Measurements from ENCODE around the gene SOWAHA. TPM values are rescaled to one million over a fixed set of nuclear protein-coding genes. Genes with fewer than 3 reads are reported as not detected.
"Not testable (repeated sequence)": the region's sequence is repeated elsewhere in the genome, so short reads cannot be mapped to it uniquely, and the experiment has no call there.

SOWAHA gene
- total RNA-seq, 1 experiment from 2014 or later: not detected

GRCh38 chr5:132853790-132854189 is 40.7 kb downstream of the SOWAHA start:
- intact Hi-C loops (cut with micrococcal nuclease; ENCODE audit: unreplicated experiment): no loop called here
- POLR2A ChIA-PET (ENCODE audit: low non-redundant PET): no interaction called here

GRCh38 chr5:132854301-132854700 is 41.2 kb downstream of the SOWAHA start:
- no TSS peak for BruUV-seq (replicated peaks)
- no peak overlapping the region for H3K27ac ChIP-seq (ENCODE audit: low read depth, low read length, poor library complexity, severe bottlenecking)
- POLR2A ChIA-PET (ENCODE audit: low non-redundant PET): no interaction called here
- H3K4me3 ChIP-seq (ENCODE audit: low read depth, low read length, poor library complexity, severe bottlenecking): no peak overlapping the region
- no peaks in the 10 kb centered on the region for H3K36me3 ChIP-seq (ENCODE audit: insufficient read depth, low read length, poor library complexity, severe bottlenecking)
- H3K9me3 ChIP-seq (ENCODE audit: low read depth, low read length, poor library complexity, severe bottlenecking): no peaks in the 10 kb centered on the region
- H3K4me1 ChIP-seq (ENCODE audit: insufficient read depth, low read length, poor library complexity, severe bottlenecking): no peaks in the 10 kb centered on the region
- TF ChIP-seq CTCF (conservative IDR thresholded peaks at IDR 0.05; ENCODE audit: low read depth, low read length): no peak
- no peak for TF ChIP-seq EZH2 (IDR thresholded peaks at IDR 0.05; ENCODE audit: borderline replicate concordance, low read depth, low read length, poor library complexity, severe bottlenecking)
- CTCF ChIA-PET: no interaction called here
- intact Hi-C loops (cut with micrococcal nuclease; ENCODE audit: unreplicated experiment): no loop called here
- no peak for DNase-seq (ENCODE audit: low spot score)
- no peaks in the 10 kb centered on the region for H3K27me3 ChIP-seq (replicated peaks; ENCODE audit: insufficient read depth, low read depth, low read length, poor library complexity)

More at GRCh38 chr5:132853790-132854189, 40.7 kb downstream of the SOWAHA start:
- Histone ChIP-seq H3K9me3 (ENCODE audit: low read depth, low read length, poor library complexity, severe bottlenecking) (no peaks in the 10 kb centered on the region), H3K27me3 (replicated peaks; ENCODE audit: insufficient read depth, low read depth, low read length, poor library complexity) (no peaks in the 10 kb centered on the region), H3K4me1 (ENCODE audit: insufficient read depth, low read length, poor library complexity, severe bottlenecking) (no peaks in the 10 kb centered on the region), H3K36me3 (ENCODE audit: insufficient read depth, low read length, poor library complexity, severe bottlenecking) (no peaks in the 10 kb centered on the region), H3K27ac (ENCODE audit: low read depth, low read length, poor library complexity, severe bottlenecking) (no peak overlapping the region), H3K4me3 (ENCODE audit: low read depth, low read length, poor library complexity, severe bottlenecking) (no peak overlapping the region)
- no TSS peak for BruUV-seq (replicated peaks)
- DNase-seq (ENCODE audit: low spot score): no peak
- CTCF ChIA-PET: no interaction called here
- no peak for TF ChIP-seq CTCF (conservative IDR thresholded peaks at IDR 0.05; ENCODE audit: low read depth, low read length)
- no peak for TF ChIP-seq EZH2 (IDR thresholded peaks at IDR 0.05; ENCODE audit: borderline replicate concordance, low read depth, low read length, poor library complexity, severe bottlenecking)

- H3K9me3 ChIP-seq (ENCODE audit: low read depth, low read length, poor library complexity, severe bottlenecking); H3K4me1 ChIP-seq (ENCODE audit: insufficient read depth, low read length, poor library complexity, severe bottlenecking); H3K4me3 ChIP-seq (ENCODE audit: low read depth, low read length, poor library complexity, severe bottlenecking); DNase-seq (ENCODE audit: low spot score); H3K27ac ChIP-seq (ENCODE audit: low read depth, low read length, poor library complexity, severe bottlenecking); intact Hi-C loops (cut with micrococcal nuclease; ENCODE audit: unreplicated experiment); BruUV-seq (replicated peaks); H3K27me3 ChIP-seq (replicated peaks; ENCODE audit: insufficient read depth, low read depth, low read length, poor library complexity); H3K36me3 ChIP-seq (ENCODE audit: insufficient read depth, low read length, poor library complexity, severe bottlenecking); CTCF ChIA-PET; POLR2A ChIA-PET (ENCODE audit: low non-redundant PET): not testable (repeated sequence)
Measured at GRCh38 chr5:132854992-132855391, 41.9 kb downstream of the SOWAHA start.

- H3K4me1 ChIP-seq (ENCODE audit: insufficient read depth, low read length, poor library complexity, severe bottlenecking): no peaks in the 10 kb centered on the region
- CTCF ChIA-PET: no interaction called here
- H3K9me3 ChIP-seq (ENCODE audit: low read depth, low read length, poor library complexity, severe bottlenecking): no peaks in the 10 kb centered on the region
- no peak overlapping the region for H3K27ac ChIP-seq (ENCODE audit: low read depth, low read length, poor library complexity, severe bottlenecking)
- H3K4me3 ChIP-seq (ENCODE audit: low read depth, low read length, poor library complexity, severe bottlenecking): no peak overlapping the region
- no peaks in the 10 kb centered on the region for H3K27me3 ChIP-seq (replicated peaks; ENCODE audit: insufficient read depth, low read depth, low read length, poor library complexity)
- no TSS peak for BruUV-seq (replicated peaks)
- intact Hi-C loops (cut with micrococcal nuclease; ENCODE audit: unreplicated experiment): no loop called here
- no peaks in the 10 kb centered on the region for H3K36me3 ChIP-seq (ENCODE audit: insufficient read depth, low read length, poor library complexity, severe bottlenecking)
- DNase-seq (ENCODE audit: low spot score): no peak
- POLR2A ChIA-PET (ENCODE audit: low non-redundant PET): no interaction called here
- TF ChIP-seq CTCF (conservative IDR thresholded peaks at IDR 0.05; ENCODE audit: low read depth, low read length): no peak
Measured at GRCh38 chr5:132856011-132856410, 42.9 kb downstream of the SOWAHA start.

Data from A673 (cell line).